PC-9 (cell line): ENCODE measurements around the gene KLHL36.

Experiments
- EZH2 ChIP-seq: fragments of 200-600 bp; sonication (generic); IDR thresholded peaks from 2 replicates; pipeline ENCODE4 v1.8.0; 2017; ENCODE audit warnings: antibody characterized with exemption, low read depth
- TF ChIP-seq, protein P1 (sequence below): fragments of 200-600 bp; sonication (generic); conservative IDR thresholded peaks from 2 replicates; pipeline ENCODE4 v1.6.1; 2017; ENCODE audit warnings: mixed run types, antibody characterized with exemption, mild to moderate bottlenecking, moderate library complexity

- TF ChIP-seq, protein P1, sequence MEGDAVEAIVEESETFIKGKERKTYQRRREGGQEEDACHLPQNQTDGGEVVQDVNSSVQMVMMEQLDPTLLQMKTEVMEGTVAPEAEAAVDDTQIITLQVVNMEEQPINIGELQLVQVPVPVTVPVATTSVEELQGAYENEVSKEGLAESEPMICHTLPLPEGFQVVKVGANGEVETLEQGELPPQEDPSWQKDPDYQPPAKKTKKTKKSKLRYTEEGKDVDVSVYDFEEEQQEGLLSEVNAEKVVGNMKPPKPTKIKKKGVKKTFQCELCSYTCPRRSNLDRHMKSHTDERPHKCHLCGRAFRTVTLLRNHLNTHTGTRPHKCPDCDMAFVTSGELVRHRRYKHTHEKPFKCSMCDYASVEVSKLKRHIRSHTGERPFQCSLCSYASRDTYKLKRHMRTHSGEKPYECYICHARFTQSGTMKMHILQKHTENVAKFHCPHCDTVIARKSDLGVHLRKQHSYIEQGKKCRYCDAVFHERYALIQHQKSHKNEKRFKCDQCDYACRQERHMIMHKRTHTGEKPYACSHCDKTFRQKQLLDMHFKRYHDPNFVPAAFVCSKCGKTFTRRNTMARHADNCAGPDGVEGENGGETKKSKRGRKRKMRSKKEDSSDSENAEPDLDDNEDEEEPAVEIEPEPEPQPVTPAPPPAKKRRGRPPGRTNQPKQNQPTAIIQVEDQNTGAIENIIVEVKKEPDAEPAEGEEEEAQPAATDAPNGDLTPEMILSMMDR = no peak
- no peak for TF ChIP-seq EZH2
Measured at GRCh38 chr16:84614968-84615813, 33.1 kb upstream of the KLHL36 start.
